GM19372 (cell line): ENCODE data around the gene EXO1.
"Not testable (repeated sequence)": the region's sequence is repeated elsewhere in the genome, so short reads cannot be mapped to it uniquely, and the experiment has no call there.

Experiments used
- ATAC-seq: cut with Tn5 transposase; IDR thresholded peaks from one replicate; pipeline ENCODE4 v1.9.1; 2021; ENCODE audit warnings: mild to moderate bottlenecking, low read depth, moderate library complexity; ENCODE audit not compliant: unreplicated experiment

EXO1 gene

GRCh38 chr1:241847796-241848685 lies at the start of gene EXO1:
Gene EXO1, plus strand, starts transcription at chr1:241848204. Its CDS starts 2,222 bp downstream, at chr1:241850426.
- ATAC-seq: peak; percentile 98

DNA sequence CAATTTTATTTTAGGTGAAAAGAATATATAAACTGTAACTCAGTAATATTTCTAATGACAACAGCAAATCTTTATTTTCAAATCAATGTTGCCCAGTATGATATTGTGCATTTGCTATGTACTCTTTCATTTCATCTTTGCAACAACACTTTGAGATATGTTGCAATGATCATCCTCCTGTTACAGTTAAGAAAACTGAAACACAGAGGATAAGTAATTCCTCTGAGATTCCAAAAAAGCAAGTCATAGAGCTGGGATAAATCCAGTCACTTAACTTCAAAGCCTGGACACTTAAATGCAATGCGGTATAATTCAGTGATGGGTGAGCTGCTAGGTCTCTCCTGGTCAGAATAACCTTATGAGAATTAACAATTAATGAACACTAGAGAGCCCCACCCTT lies 48.6 kb upstream of the EXO1 start:
- ATAC-seq: no peak

DNA sequence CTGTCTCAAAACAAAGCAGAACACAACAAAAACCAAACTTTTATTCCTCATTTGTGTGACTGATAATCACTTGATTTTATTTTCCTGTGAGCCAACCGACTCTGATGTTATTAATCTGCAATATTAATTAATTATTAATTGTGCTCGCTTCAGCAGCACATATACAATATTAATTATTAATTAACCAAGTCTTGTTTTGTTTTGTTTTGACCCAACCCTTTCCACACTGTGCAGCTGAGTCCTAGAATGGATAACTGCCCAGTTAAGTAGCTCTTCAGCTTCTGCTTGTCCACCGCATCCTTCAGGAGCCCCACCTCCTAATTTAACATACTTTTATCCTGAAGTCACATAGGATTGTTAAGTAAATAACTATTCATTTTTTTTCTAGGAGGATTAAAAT lies 47.4 kb upstream of the EXO1 start:
- no peak for ATAC-seq

- no peak for ATAC-seq
Observed at GRCh38 chr1:241802863-241803262, 45.1 kb upstream of the EXO1 start.

DNA sequence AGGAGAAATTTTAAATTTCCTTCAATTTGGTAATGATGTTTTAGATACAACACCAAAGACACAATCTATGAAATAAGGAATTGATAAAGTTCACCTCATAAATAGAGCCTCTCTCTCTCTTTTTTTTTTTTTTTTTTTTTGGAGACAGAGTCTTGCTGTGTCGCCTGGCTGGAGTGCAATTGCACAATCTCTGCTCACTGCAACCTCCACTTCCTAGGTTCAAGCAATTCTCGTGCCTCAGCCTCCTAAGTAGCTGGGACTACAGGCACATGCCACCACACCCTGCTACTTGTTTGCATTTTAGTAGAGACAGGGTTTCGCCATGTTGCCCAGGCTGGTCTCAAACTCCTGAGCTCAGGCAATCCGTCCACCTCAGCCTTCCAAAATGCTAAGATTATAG lies 43.3 kb upstream of the EXO1 start:
- ATAC-seq: not testable (repeated sequence)

DNA sequence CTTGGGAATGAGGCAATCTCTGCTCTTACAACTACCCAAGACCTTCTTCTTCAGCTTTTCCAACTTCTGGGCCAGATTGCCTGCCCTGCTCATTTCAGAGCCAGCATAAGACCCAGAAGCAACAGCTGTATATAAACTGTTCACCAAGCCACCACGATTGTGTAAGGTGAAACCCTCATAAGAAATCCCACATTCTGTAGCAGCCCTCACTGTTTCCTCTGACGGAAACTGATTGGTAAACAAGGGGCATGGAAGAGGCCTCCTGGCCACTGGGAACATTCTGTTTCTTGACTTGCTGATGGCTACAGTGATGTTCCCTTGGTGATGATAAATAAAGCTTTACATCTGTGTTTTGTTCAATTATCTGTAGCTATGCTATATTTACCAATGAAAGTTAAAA lies 39.7 kb upstream of the EXO1 start:
- ATAC-seq: no peak

DNA sequence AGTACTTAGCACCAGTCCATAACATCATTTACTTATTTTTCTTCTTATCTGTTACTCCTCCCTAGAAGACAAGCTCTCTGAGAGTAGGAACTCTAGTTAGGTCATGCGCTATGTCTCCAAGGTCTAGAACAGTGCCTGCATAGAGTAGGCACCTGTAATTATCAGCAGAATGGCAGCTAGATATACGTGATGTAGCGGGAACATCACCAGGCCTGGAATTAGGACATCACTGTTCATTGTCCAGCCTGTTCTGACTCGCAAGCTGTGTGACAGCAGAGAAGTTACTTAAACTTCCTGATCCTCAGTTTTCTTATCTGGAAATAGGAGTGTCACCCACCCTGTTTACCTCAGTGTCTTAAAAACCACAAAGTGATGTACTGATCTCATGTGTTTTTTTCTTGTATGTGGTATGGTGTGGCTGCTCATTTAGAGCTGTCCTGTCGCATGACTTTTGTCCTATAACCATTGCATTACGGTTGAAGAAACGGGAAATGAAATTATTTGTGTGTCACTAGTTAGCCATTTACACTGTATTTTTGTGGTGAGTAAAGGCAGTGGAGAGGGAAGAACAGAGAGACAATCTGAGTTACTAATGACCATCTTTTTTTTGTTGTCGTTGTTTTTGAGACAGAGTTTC lies 37.1 kb upstream of the EXO1 start:
- no peak for ATAC-seq

DNA sequence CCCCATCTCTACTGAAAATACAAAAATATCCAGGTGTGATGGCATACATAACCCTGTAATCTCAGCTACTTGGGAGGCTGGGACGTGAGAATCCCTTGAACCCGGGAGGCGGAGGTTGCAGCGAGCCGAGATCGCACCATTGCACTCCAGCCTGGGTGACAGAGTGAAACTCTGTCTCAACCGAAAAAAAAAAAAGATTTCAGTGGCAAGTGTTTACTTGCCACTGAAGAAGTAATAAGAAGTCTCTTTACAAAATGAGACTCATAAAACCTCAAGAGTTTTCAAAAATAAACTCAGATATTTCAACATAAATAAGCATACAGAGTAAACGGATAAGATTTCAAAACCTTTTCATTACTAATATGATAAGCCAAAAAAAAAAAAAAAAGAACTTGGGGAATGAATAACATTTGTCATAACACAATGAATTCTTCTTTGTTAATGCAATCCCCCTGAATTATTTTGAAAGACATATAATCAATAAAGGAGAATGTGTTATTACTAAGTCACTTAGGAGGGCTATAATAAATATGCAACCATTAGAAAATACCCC lies 34.2 kb upstream of the EXO1 start:
- ATAC-seq: no peak

GRCh38 chr1:241816008-241816407 lies 32.0 kb upstream of the EXO1 start:
- no peak for ATAC-seq

DNA sequence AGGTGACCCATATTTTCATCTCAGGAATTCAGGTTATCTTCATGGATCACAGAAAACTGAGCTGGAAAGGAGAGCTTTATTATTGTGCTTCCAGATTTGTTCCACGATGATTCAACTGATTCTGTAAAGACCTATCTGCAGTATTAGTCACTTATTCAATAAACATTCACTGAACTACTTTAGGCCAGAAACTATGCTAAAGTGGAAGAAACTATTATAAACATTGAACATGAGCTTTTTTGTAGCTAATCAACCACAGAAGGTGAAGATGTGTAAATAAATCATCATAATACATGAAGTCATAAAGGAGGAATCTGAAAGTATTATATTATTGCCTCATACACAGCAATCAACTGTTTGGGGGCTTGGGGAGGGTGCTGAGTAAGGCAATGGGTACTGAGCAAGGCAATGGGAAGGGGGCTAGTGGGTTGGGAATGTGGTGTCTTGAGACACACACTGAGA lies 30.6 kb upstream of the EXO1 start:
- no peak for ATAC-seq

GRCh38 chr1:241817956-241818612 lies 29.9 kb upstream of the EXO1 start:
- ATAC-seq: no peak

GRCh38 chr1:241819340-241819866 lies 28.6 kb upstream of the EXO1 start:
- no peak for ATAC-seq

GRCh38 chr1:241821363-241821762 lies 26.6 kb upstream of the EXO1 start:
- no peak for ATAC-seq

DNA sequence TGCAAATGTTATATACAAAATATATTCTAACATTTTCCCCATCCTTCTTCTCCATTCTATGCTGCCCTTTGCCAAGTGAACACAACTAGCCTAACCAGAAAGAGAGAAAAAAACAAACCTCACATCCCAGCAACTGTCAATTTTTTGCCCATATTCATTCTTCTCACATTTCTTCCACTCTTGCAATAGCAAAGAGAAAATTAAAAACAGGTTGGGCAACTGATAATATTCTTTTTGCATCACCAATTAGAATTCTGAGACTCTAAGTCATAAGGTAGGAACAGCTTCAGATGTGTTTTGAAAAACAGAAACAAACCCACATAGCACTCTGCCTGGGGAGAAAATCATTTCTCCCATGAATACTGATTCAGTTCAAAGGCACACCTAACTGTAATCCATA lies 25.2 kb upstream of the EXO1 start:
- no peak for ATAC-seq

DNA sequence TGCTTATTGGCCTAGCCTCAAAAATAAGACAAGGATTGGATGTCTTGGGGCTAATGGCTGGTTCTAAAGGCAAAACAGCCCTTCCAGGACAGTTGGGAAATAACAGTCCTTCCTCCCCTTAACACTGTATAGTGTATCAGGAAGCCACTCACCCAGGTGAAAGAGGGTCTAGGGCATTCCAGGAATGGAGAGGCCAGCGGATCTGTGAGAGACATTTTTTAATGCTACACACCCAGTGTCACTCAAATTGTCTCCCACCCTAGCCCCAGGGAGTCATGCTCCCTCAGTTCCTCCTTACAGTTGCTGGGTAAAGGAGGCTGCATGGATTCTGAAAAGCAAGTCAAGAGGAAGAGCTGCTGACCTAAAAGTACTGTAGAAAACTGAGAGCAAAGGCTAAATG lies 24.1 kb upstream of the EXO1 start:
- ATAC-seq: no peak

- ATAC-seq: no peak
Observed at GRCh38 chr1:241825581-241825980, 22.4 kb upstream of the EXO1 start.

GRCh38 chr1:241826613-241827012 lies 21.4 kb upstream of the EXO1 start:
- ATAC-seq: not testable (repeated sequence)

DNA sequence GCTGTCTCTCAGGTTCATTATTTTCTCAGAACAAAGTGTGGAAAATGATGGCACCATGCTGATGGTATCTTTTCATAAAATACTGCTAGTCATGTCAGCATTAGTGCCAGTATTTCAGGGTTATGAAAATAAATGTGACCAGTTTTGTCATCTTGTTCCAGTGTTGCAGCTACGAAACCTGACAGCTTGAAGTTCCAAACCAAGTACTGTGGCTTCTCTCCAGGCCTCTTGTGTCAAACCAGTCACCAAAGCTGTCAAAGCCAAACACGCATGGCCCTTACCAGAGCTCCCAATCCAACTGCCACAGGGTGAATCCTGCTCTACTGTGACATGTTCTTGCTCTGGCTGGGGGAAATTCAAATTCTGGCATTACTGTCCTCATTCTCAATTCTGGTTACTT lies 20.7 kb upstream of the EXO1 start:
- ATAC-seq: no peak

DNA sequence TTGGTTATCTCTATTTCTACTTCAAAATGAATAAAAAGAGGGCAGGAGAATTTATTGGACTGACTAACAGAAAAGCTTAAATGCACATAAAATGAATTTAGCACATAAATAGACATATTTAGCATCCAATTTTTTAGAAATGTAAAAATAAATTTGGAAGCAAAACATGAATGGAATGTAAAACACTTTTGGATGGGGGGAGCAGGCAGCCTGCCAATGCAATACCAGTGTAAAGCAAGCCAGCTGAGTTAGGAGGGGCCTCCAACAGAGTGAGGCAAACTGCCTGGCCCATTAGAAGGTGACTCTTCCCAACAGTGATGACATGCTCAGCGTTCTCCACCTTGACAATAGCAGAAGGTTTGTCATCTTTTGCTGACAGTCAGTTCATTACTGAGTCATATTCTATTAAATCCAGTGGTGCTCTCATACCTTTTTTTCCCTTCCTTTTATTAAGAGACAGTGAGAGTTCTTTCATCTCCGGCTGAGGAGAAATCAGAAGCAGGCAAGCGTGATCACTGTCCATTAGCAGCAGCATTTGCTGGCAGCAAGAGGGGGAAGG lies 19.5 kb upstream of the EXO1 start:
- no peak for ATAC-seq

GRCh38 chr1:241829468-241829867 lies 18.5 kb upstream of the EXO1 start:
- no peak for ATAC-seq
